HepG2 (cell line): ENCODE data around the gene CCDC117. TPM values are rescaled to one million over a fixed set of nuclear protein-coding genes. Genes with fewer than 3 reads are reported as not detected.
A peak's percentile ranks its signal among the peaks of the same experiment; 100 is the strongest.

ENCODE experiments used
- ATAC-seq: fragments of 200-7000 bp; cut with Tn5 transposase; 3 replicates; pipeline ENCODE4 v1.9.1; 2020; ENCODE audit warnings: mild to moderate bottlenecking, moderate library complexity
- BruUV-seq: library from RNA; stranded (reverse); fragments of 400-500 nt; replicated peaks from 2 replicates; lab custom pipeline; 2021; lab: Mats Ljungman, UMichigan
- CTCF ChIA-PET: fragments of 300-600 bp; formaldehyde crosslinking; extraction: SDS; loops from one replicate; lab custom pipeline; 2021; ENCODE audit warnings: low total read pairs, inconsistent platforms, low intra/inter-chr PET ratio; lab: Yijun Ruan, JAX
- POLR2A ChIA-PET: fragments of 350-600 bp; sonication (Branson Sonifier 250); formaldehyde crosslinking; loops from one replicate; lab custom pipeline; 2020; ENCODE audit warnings: antibody characterized with exemption, inconsistent platforms; lab: Yijun Ruan, JAX
- DNase-seq: peaks from one replicate; pipeline ENCODE4 v3.0.0-alpha.2; 2015; ENCODE audit warnings: low spot score
- FAIRE-seq: peaks from 3 replicates; lab custom pipeline; 2011; peaks lifted over from hg19 to GRCh38; lab: Jason Lieb, UNC
- H2AFZ ChIP-seq: one replicate; pipeline ENCODE4 v1.6.1; 2011; ENCODE audit warnings: low read length, inconsistent platforms
- H3K27ac ChIP-seq: fragments of 300-600 bp; 3 replicates; pipeline ENCODE4 v1.8.0; 2011; ENCODE audit warnings: mixed run types, mild to moderate bottlenecking, mixed read lengths, low read length, inconsistent platforms; ENCODE audit not compliant: insufficient read depth; ENCODE audit errors: extremely low read length
- H3K27me3 ChIP-seq, 2 experiments: fragments of 200-600 bp in 1 of 2; 2 replicates in 1 of 2; 3 replicates in 1 of 2; pipeline versions ENCODE4 v1.6.0 to v1.8.0; 2011; ENCODE audit warnings: low read length in 2 of 2, mild to moderate bottlenecking in 2 of 2, moderate library complexity in 2 of 2, inconsistent platforms in 1 of 2; ENCODE audit not compliant: insufficient read depth in 2 of 2, control insufficient read depth in 1 of 2
- H3K36me3 ChIP-seq, 2 experiments: fragments of 200-600 bp in 1 of 2; replicated peaks in 1 of 2; 2 replicates in 1 of 2; 3 replicates in 1 of 2; pipeline versions ENCODE4 v1.5.1 to v1.8.0; 2011; ENCODE audit warnings: low read length in 2 of 2, inconsistent platforms in 1 of 2; ENCODE audit not compliant: insufficient read depth in 2 of 2, control insufficient read depth in 1 of 2
- H3K4me1 ChIP-seq: 2 replicates; pipeline ENCODE4 v1.5.1; 2012; ENCODE audit warnings: low read length, inconsistent platforms; ENCODE audit not compliant: insufficient read depth
- H3K4me2 ChIP-seq: 2 replicates; pipeline ENCODE4 v1.6.0; 2011; ENCODE audit warnings: low read depth, low read length, inconsistent platforms
- H3K4me3 ChIP-seq, 3 experiments: fragments of 200-600 bp in 1 of 3; sonication (generic), shearing (Covaris generic) in 1 of 3; replicated peaks in 1 of 3; 2 replicates each; pipeline ENCODE4 v1.5.1; 2011 to 2016; ENCODE audit warnings: low read length in 3 of 3, inconsistent platforms in 2 of 3, low read depth in 2 of 3, mild to moderate bottlenecking in 2 of 3, control low read depth in 1 of 3, mixed read lengths in 1 of 3; ENCODE audit not compliant: insufficient read depth in 1 of 3
- H3K79me2 ChIP-seq: one replicate; pipeline ENCODE4 v1.6.1; 2011; ENCODE audit warnings: low read length, inconsistent platforms; ENCODE audit not compliant: insufficient read depth
- H3K9ac ChIP-seq: 2 replicates; pipeline ENCODE4 v1.6.0; 2011; ENCODE audit warnings: mild to moderate bottlenecking, low read depth, low read length, inconsistent platforms; ENCODE audit not compliant: insufficient read depth
- H3K9me3 ChIP-seq: 2 replicates; pipeline ENCODE4 v1.5.1; 2012; ENCODE audit warnings: mild to moderate bottlenecking, low read length
- H4K20me1 ChIP-seq: 2 replicates; pipeline ENCODE4 v1.6.0; 2011; ENCODE audit warnings: inconsistent platforms, mild to moderate bottlenecking, low read length, moderate library complexity; ENCODE audit not compliant: insufficient read depth
- ATF3 ChIP-seq: sonication (generic); formaldehyde crosslinking; IDR thresholded peaks from 2 replicates; pipeline ENCODE4 v1.4.0; 2020; ENCODE audit warnings: missing genetic modification reagents
- ATF7-NPFF ChIP-seq: sonication (generic); formaldehyde crosslinking; IDR thresholded peaks from 2 replicates; pipeline ENCODE4 v1.8.1; 2023; ENCODE audit warnings: mild to moderate bottlenecking, low read depth, missing genetic modification reagents, moderate library complexity
- DDIT3 ChIP-seq: sonication (generic); formaldehyde crosslinking; IDR thresholded peaks from 2 replicates; pipeline ENCODE4 v1.4.0; 2020; ENCODE audit warnings: mild to moderate bottlenecking, missing genetic modification reagents
- GLMP ChIP-seq: sonication (generic); formaldehyde crosslinking; IDR thresholded peaks from 2 replicates; pipeline ENCODE4 v1.9.0; 2021; ENCODE audit warnings: missing genetic modification reagents, mild to moderate bottlenecking, borderline replicate concordance
- MXD3 ChIP-seq: IDR thresholded peaks from 2 replicates; pipeline ENCODE4 v1.6.1; 2016; ENCODE audit warnings: mild to moderate bottlenecking, missing biosample characterization, missing genetic modification reagents
- NFRKB ChIP-seq: fragments of 450-650 bp; IDR thresholded peaks from 2 replicates; pipeline ENCODE4 v1.6.1; 2017
- NR1H2 ChIP-seq: sonication (generic); formaldehyde crosslinking; IDR thresholded peaks from 2 replicates; pipeline ENCODE4 v1.8.1; 2022; ENCODE audit warnings: low read depth, missing genetic modification reagents, borderline replicate concordance
- PHF8 ChIP-seq: sonication (generic); formaldehyde crosslinking; IDR thresholded peaks from 2 replicates; pipeline ENCODE4 v1.5.0; 2020; ENCODE audit warnings: missing genetic modification reagents
- PREB ChIP-seq: sonication (generic); formaldehyde crosslinking; IDR thresholded peaks from 2 replicates; pipeline ENCODE4 v1.4.0; 2020; ENCODE audit warnings: missing genetic modification reagents
- TCF7 ChIP-seq: sonication (generic); IDR thresholded peaks from 2 replicates; pipeline ENCODE4 v1.6.1; 2016; ENCODE audit warnings: antibody characterized with exemption, low read depth
- TERF1 ChIP-seq: sonication (generic); formaldehyde crosslinking; IDR thresholded peaks from 2 replicates; pipeline ENCODE4 v1.8.0; 2022; ENCODE audit warnings: mild to moderate bottlenecking, missing genetic modification reagents, moderate library complexity
- ZSCAN31 ChIP-seq: sonication (generic); formaldehyde crosslinking; IDR thresholded peaks from 2 replicates; pipeline ENCODE4 v1.5.0; 2020; ENCODE audit warnings: low read depth, mild to moderate bottlenecking, missing genetic modification reagents
- WGBS: methylation state at CpG from one replicate; pipeline ENCODE4 v1.1.6; 2017; ENCODE audit warnings: low lambda C conversion rate; 5-methylcytosine and 5-hydroxymethylcytosine counted together
- in situ Hi-C: cut with HindIII; loops from 2 replicates; pipeline ENCODE4 v1.10.0; 2017; ENCODE audit warnings: low pct_unique_long_range_greater_than_20kb; ENCODE audit not compliant: extremely low pct_ligation_motif_present
- intact Hi-C: fragments of 100-400 bp; cut with micrococcal nuclease; formaldehyde crosslinking; loops from one replicate; pipeline ENCODE4 v1.10.0; 2022; ENCODE audit not compliant: unreplicated experiment
- polyA plus RNA-seq, 8 experiments: library from polyadenylated mRNA; depleted of rRNA in 3 of 8; stranded (reverse) in 7 of 8; unstranded in 1 of 8; fragments of >200 nt; fragmentation: Illumina TruSeq in 4 of 8; extraction: Trizol in 4 of 8; gene quantifications; 2 replicates each; pipeline versions ENCODE4 v1.2.1 to v1.2.3, GENCODE V29; 2011 to 2016; ENCODE audit warnings: low read depth in 4 of 8, missing spikeins in 1 of 8, mixed read lengths in 1 of 8; ENCODE audit not compliant: insufficient read depth in 1 of 8
- total RNA-seq, 5 experiments: library from RNA; depleted of rRNA; stranded (reverse); fragments of >200 nt; fragmentation: Illumina TruSeq; extraction: Trizol; gene quantifications; 2 replicates each; pipeline ENCODE4 v1.2.3, GENCODE V29; 2016; ENCODE audit warnings: low read depth in 1 of 5

The CCDC117 gene
- total and polyA plus RNA-seq, 2 of the 13 experiments (the other 11 are each of a cell fraction or from before 2014, with no cell fraction given): 12.6 to 34.2 TPM

GRCh38 chr22:28800308-28801041 lies 28.0 kb downstream of the CCDC117 start, which contains the start of gene XBP1 (continued):
- TF ChIP-seq ATF3 (peak; percentile 46), TCF7 (no peak), PREB (CRISPR knock-in tag) (no peak), GLMP (CRISPR knock-in tag) (no peak)

- peaks cover 47% of the 10 kb centered on the region for H3K79me2 ChIP-seq
- TF ChIP-seq ZSCAN31 (0 out of 2 replicates have a peak, but pooled peaks have one; percentile 33), ATF7-NPFF (peak; percentile 34; the same call in 1 of the 2 replicates), NR1H2 (CRISPR knock-in tag) (0 out of 2 replicates have a peak, but pooled peaks have one; percentile 33), MXD3 (CRISPR knock-in tag) (0 out of 2 replicates have a peak, but pooled peaks have one; percentile 49), NFRKB (no peak), PHF8 (CRISPR knock-in tag) (peak; percentile 37; the same call in 1 of the 2 replicates), DDIT3 (CRISPR knock-in tag) (no peak), TERF1 (CRISPR knock-in tag) (no peak)
Observed at GRCh38 chr22:28801845-28802594, 29.5 kb downstream of the CCDC117 start.

More at GRCh38 chr22:28801845-28802594, 29.5 kb downstream of the CCDC117 start:
- ChIA-PET POLR2A (interaction anchor here (0.6 to 20.4 kb wide), 9 partner anchors 10 to 238 kb away, joined by 3 to 945 read pairs (median 8); partner anchors contain the start of gene CCDC117), CTCF (interaction anchor here (2.4 kb wide), 1 partner anchor 27 kb away, joined by 12 read pairs; no protein-coding TSS in a partner anchor)
- Histone ChIP-seq H3K27me3 (no peaks in the 10 kb centered on the region; a peak in 1 of 5 replicates), H3K4me1 (peaks cover 32% of the 10 kb centered on the region), H3K4me3 (peak overlapping the region; percentile 66 to 99 (median 82)), H3K36me3 (peaks cover 2 to 14% of the 10 kb centered on the region in 2 experiments; a peak in 4 of 5 replicates), H4K20me1 (peaks cover 12% of the 10 kb centered on the region), H3K9me3 (no peaks in the 10 kb centered on the region), H3K4me2 (peak overlapping the region; percentile 63), H3K27ac (peak overlapping the region; percentile 98), H3K9ac (peak overlapping the region; percentile 99), H2AFZ (no peak overlapping the region)
- DNase-seq: peak; percentile 87
- intact Hi-C loops (loop anchor here (1.0 kb wide), 2 partner anchors 9 to 27 kb away; no protein-coding TSS in a partner anchor), in situ Hi-C loops (no loop called here)
- BruUV-seq: no TSS peak
- ATAC-seq: peak; percentile 43
- 3% methylated on average over 14 of the region's 14 CpGs for WGBS
- peak; percentile 64 for FAIRE-seq
